Stomach smooth muscle (tissue), 2 donors: Measurements from ENCODE around the gene MAP4K1.
A peak's percentile ranks its signal among the peaks of the same experiment; 100 is the strongest.
"Not testable (repeated sequence)": the region's sequence is repeated elsewhere in the genome, so short reads cannot be mapped to it uniquely, and the experiment has no call there.

ENCODE experiments used
- H3K27ac ChIP-seq: one replicate; pipeline ENCODE4 v1.7.0; 2013; ENCODE audit warnings: mild to moderate bottlenecking, low read length, inconsistent platforms
- H3K27me3 ChIP-seq, 2 donors: one replicate each; pipeline ENCODE4 v1.7.0; 2013; ENCODE audit warnings: low read length in 2 of 2; ENCODE audit not compliant: insufficient read depth in 2 of 2, control insufficient read depth in 1 of 2
- H3K36me3 ChIP-seq, 2 donors: one replicate each; pipeline ENCODE4 v1.7.0; 2013; ENCODE audit warnings: low read length in 2 of 2; ENCODE audit not compliant: control insufficient read depth in 2 of 2, insufficient read depth in 2 of 2
- H3K4me1 ChIP-seq: one replicate; pipeline ENCODE4 v1.7.0; 2013; ENCODE audit warnings: low read length; ENCODE audit not compliant: control insufficient read depth, insufficient read depth
- H3K4me3 ChIP-seq, 2 donors: one replicate each; pipeline ENCODE4 v1.7.0; 2013; ENCODE audit warnings: low read length in 2 of 2
- H3K9ac ChIP-seq, 2 donors: one replicate each; pipeline ENCODE4 v1.7.0; 2013; ENCODE audit warnings: low read length in 2 of 2, mild to moderate bottlenecking in 1 of 2
- H3K9me3 ChIP-seq, 2 donors: one replicate each; pipeline ENCODE4 v1.7.0; 2013; ENCODE audit warnings: low read length in 2 of 2; ENCODE audit not compliant: control insufficient read depth in 2 of 2
- donor health status: healthy.
- donor health status: Pancreatic carcinoma.

MAP4K1 gene

DNA sequence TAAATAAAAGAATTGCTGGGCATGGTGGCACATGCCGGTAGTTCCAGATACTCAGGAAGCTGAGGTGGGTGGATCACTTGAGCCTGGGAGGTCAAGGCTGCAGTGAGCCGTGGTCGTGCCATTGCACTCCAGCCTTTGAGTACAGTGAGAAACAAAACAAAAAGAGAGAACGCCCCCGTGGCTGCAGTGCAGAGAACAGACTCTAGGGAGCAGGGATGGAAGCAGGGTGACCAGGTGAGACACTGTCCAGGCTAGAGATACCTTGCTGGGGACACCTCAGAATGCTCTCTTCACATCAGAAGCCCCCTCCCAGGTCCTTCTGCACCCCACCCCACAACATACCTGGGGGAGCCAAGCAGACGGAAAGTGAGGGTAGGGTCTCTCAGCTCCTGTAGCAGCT, 24.8 kb downstream of the MAP4K1 start:
- Histone ChIP-seq H3K9me3 (no peaks in the 10 kb centered on the region), H3K36me3 (no peaks in the 10 kb centered on the region), H3K27me3 (peaks cover 4 to 8% of the 10 kb centered on the region in 2 donors), H3K4me3 (no peak overlapping the region), H3K27ac (no peak overlapping the region), H3K4me1 (no peaks in the 10 kb centered on the region), H3K9ac (no peak overlapping the region)

DNA sequence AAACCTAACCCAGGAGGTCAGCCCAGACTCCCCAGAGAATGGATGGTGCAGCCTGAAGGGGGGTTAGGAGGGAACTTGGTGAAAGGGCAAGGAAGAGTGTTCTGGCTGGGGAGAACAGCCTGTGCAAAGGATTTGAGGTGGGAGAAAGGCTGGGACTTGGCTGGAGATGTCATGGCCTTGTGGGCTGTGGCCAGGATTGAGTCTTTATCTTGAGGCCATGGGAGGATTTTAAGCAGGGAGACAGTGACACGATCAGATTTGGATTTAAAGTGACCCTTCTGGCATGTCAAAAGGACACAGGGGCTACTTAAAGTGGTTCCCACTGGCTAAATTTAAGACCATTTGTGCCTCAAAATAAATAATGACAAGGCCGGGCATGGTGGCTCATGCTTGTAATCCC, 29.7 kb downstream of the MAP4K1 start:
- Histone ChIP-seq H3K4me3 (no peak overlapping the region), H3K27ac (no peak overlapping the region), H3K27me3 (no peaks in the 10 kb centered on the region), H3K9me3 (no peaks in the 10 kb centered on the region), H3K4me1 (no peaks in the 10 kb centered on the region), H3K36me3 (no peaks in the 10 kb centered on the region), H3K9ac (no peak overlapping the region)

DNA sequence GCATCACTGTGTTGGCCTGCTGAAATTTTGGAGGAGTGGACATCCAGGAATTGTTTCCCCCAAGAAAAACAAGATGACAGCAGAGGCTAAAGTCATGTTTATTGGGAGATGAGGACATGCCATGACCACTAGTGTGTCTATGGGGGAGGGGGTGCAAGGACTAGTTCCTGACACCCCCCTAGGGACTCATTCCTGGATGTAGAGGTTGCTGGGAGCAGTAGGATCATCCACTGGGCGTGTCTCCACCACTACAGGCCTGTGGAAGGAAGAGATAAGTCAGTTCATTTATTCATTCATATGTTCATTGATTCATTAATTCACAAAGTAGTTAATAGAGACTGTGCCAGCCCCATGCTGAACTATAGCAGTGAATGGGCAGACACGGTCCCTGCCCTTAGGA, 30.2 kb downstream of the MAP4K1 start:
- H3K36me3 ChIP-seq: no peaks in the 10 kb centered on the region
- H3K9ac ChIP-seq: no peak overlapping the region
- no peak overlapping the region for H3K4me3 ChIP-seq
- H3K27me3 ChIP-seq: no peaks in the 10 kb centered on the region
- H3K9me3 ChIP-seq: no peaks in the 10 kb centered on the region
- H3K27ac ChIP-seq: no peak overlapping the region
- H3K4me1 ChIP-seq: no peaks in the 10 kb centered on the region

DNA sequence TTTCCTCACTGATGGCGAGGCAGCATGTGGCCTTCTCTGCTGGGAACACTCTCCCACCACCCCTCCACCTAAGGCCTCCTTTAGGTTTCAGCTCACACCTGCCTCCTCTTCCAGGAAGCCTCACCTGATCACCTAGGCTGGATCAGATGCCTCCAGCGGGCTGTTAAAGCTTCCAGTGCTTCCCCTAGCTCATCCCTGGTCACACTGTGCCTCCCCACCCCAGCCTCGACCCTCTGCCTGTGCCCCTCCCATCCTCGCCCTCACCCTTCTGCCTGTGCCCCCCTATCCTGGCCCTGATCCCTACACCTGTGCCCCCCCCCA, 33.8 kb downstream of the MAP4K1 start:
- H3K9ac ChIP-seq: no peak overlapping the region
- H3K4me3 ChIP-seq: no peak overlapping the region
- no peak overlapping the region for H3K27ac ChIP-seq
- no peaks in the 10 kb centered on the region for H3K4me1 ChIP-seq
- H3K9me3 ChIP-seq: no peaks in the 10 kb centered on the region
- H3K27me3 ChIP-seq: no peaks in the 10 kb centered on the region
- no peaks in the 10 kb centered on the region for H3K36me3 ChIP-seq

DNA sequence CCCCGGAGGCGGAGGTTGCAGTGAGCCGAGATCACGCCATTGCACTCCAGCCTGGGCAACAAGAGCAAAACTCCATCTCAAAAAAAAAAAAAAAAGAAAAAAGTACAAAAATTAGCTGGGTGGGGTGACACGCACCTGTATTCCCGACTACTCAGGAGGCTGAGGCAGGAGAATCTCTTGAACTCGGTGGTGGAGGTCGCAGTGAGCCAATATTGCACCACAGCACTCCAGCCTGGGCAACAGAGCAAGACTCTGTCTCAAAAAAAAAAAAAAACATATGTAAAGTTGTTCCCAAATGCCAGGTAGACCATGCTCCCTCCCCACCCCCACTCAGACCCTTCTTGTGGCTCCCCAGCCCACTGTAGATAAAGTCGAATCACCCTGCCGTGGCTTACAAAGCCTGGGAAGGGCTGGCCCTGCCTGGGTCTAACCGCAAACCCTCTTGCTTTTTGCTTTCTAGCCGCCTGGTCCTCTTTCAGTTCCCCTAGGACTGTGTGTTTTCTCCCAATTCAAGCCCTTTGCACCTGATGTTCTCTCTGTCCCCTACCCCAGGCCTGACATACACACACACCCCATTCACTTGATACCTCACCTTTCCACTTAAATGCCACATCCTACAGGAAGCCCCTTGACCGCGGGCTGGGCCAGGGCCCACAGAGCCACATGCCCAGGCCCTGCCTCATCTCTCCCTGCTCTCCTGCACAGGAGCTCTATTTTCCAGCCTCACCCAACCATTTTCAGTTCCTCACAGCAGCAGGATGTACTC, 34.4 kb downstream of the MAP4K1 start:
- H3K4me1 ChIP-seq: no peaks in the 10 kb centered on the region
- H3K9me3 ChIP-seq: no peaks in the 10 kb centered on the region
- H3K4me3 ChIP-seq: no peak overlapping the region
- no peak overlapping the region for H3K27ac ChIP-seq
- H3K27me3 ChIP-seq: no peaks in the 10 kb centered on the region
- H3K9ac ChIP-seq: no peak overlapping the region
- no peaks in the 10 kb centered on the region for H3K36me3 ChIP-seq

DNA sequence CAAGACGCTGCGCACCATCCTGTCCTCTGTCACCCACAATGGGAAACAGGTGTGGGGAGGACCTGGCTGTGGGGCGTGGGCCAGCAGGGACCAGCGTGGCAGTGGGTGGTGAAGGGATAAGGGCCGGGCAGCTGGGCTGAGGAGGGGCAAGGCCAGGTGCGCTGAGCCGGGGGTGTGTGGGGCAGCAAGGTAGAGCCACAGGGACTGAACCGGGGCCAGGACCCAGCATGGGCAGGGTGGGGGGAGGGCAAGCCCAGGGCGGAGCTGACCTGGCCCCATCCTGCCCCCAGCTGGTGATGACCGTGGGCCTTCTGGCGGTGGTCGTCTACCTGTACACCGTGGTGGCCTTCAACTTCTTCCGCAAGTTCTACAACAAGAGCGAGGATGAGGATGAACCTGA, 37.7 kb downstream of the MAP4K1 start:
- Histone ChIP-seq H3K27ac (no peak overlapping the region), H3K9me3 (no peaks in the 10 kb centered on the region), H3K4me1 (no peaks in the 10 kb centered on the region), H3K4me3 (no peak overlapping the region), H3K36me3 (no peaks in the 10 kb centered on the region), H3K27me3 (no peaks in the 10 kb centered on the region), H3K9ac (no peak overlapping the region)

DNA sequence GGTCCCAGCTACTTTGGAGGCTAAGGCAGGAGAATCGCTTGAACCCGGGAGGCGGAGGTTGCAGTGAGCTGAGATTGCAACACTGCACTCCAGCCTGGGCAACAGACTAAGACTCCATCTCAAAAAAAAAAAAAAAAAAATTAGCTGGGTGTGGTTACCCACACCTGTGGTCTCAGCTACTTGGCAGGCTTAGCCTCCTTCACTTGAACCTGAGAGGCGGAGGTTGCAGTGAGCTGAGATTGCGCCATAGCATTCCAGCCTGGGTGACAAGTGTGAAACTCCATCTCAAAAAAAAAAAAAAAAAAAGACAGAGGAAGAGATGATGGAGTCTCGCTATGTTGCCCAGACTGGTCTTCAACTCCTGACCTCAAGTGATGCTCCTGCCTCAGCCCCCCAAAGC, 38.4 kb downstream of the MAP4K1 start:
- H3K36me3 ChIP-seq, H3K4me1 ChIP-seq, H3K27ac ChIP-seq: not testable (repeated sequence)

DNA sequence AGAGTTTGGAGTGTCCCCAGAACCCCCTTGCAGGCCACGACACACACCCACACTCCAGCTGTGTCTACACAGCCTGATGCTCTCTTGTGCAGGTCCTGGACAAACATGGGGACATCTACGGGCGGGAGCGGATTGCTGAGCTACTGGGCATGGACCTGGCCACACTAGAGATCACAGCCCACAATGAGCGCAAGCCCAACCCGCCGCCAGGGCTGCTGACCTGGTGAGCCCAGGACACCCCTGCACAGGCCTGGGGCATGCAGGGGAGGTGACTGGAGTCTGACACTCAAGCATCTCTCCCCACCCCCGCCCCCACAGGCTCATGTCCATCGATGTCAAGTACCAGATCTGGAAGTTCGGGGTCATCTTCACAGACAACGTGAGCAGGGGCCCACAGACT, 39.9 kb downstream of the MAP4K1 start:
- Histone ChIP-seq H3K4me3 (no peak overlapping the region), H3K27ac (no peak overlapping the region), H3K36me3 (no peaks in the 10 kb centered on the region), H3K4me1 (no peaks in the 10 kb centered on the region), H3K27me3 (no peaks in the 10 kb centered on the region), H3K9ac (no peak overlapping the region), H3K9me3 (no peaks in the 10 kb centered on the region)

More for the DNA sequence above, 38.4 kb downstream of the MAP4K1 start:
- H3K27me3 ChIP-seq, H3K4me3 ChIP-seq, H3K9me3 ChIP-seq, H3K9ac ChIP-seq: not testable (repeated sequence)

DNA sequence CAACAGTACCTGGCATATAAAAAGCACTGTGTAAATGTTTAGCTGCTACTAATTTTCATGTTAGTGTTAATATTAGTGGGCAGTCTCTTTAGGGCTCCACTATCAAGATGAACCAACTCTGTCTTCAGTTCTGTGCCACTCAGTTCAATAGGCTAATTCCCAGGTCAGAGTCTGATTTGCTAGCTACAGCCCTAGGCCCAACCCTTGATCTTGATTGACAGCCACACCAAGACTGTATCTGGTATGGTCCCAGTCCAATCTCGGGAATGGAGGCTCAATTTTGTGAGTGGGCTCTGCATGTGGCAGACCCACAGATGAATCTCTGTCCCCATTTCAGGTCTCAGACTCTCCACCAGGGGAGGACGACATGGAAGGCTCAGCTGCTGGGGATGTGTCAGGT, 46.1 kb downstream of the MAP4K1 start:
- H3K27me3 ChIP-seq: no peaks in the 10 kb centered on the region

DNA sequence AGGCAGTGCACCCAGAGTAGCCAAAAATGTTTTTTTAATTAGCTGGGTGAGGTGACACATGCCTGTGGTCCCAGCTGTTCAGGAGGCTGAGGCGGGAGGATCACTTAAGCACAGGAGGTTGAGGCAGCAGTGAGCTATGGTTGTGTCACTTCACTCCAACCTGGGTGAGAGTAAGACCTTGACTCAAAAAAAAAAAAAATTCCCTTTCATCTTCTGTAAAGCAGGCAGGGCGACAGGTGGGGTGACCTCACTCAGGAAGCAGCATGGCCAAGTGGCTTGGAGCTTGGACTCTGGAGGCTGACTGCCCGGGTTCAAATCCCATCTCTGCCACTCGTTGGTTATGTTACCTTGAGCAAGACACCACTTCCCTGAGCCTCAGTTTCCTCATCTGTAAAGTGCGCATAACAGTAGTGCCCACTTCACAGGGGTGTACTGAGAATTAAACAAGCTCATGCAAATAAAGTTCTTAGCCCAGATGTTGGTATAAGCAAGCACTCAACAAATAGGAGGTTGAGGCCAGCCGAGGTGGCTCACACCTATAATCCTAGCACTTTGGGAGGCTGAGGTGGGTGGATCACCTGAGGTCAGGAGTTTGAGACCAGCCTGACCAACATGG, 48.3 kb downstream of the MAP4K1 start:
- Histone ChIP-seq H3K9me3 (no peaks in the 10 kb centered on the region), H3K9ac (no peak overlapping the region), H3K27me3 (peaks cover 4 to 11% of the 10 kb centered on the region in 2 donors), H3K4me3 (no peak overlapping the region), H3K36me3 (no peaks in the 10 kb centered on the region), H3K27ac (no peak overlapping the region), H3K4me1 (peaks cover 2% of the 10 kb centered on the region)

More for the DNA sequence above, 46.1 kb downstream of the MAP4K1 start:
- Histone ChIP-seq H3K27ac (no peak overlapping the region), H3K4me1 (no peaks in the 10 kb centered on the region), H3K36me3 (no peaks in the 10 kb centered on the region), H3K9ac (no peak overlapping the region), H3K4me3 (no peak overlapping the region), H3K9me3 (no peaks in the 10 kb centered on the region)

DNA sequence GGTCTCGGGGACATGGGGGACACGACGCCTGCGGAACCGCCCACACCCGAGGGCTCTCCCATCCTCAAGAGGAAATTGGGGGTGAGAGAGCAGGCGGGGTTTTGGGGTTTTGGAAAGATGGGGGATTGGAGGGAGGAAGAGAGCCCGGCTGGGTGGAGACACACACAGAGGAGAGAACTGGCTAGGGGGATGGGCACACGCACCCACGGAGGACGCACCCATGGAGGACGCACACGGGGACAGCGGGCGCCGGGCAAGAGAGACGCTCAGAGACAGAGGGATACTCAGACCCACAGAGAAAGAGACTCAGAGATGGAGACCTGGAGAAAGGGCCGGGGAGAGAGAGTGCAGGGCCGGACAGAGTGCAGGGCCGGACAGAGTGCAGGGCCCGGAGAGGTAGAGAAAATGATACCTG, 52.1 kb downstream of the MAP4K1 start:
- Histone ChIP-seq H3K9ac (no peak overlapping the region), H3K9me3 (no peaks in the 10 kb centered on the region), H3K4me1 (peaks cover 2% of the 10 kb centered on the region), H3K27ac (no peak overlapping the region), H3K36me3 (no peaks in the 10 kb centered on the region), H3K4me3 (peak overlapping the region in 1 of 2 donors; percentile 8), H3K27me3 (peaks cover 7 to 16% of the 10 kb centered on the region in 2 donors)
